Stimulated activated CD8-positive, alpha-beta memory T cell treated with anti-CD3 and anti-CD28 coated beads, Interleukin-4, amount 100 ng/mL, for 1 hour (primary cell): ENCODE data around the gene COX18.

Source experiments
- DNase-seq, 2 donors: peaks; one replicate each; pipeline ENCODE4 v3.0.0-alpha.2; 2020; ENCODE audit warnings: low read depth in 2 of 2, low spot score in 1 of 2

Gene COX18

DNA sequence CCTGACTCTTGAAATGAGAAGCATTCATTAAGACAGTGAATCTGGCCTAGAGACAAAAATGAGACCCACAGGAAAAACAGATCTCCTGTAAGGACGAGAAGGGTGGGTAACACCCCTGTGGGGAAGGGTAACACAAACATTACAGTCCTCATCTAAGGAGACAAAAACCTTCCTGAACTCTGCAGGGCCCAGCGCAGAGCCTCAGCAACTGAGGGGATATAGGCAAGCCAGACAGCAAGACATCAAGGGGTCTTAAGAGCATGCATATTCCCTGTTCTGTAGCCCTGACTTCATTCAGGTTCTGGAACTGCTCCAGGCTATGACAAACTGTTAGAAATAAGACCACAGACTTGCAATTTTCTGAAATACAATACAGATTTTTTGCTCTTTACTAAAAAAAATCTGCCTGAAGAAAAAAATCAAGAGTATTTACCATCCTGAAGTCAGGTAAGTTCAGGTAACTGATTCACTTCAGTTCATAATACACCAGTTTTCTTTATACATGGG is 15.5 kb downstream of the COX18 start:
- DNase-seq: no peak

- no peak for DNase-seq
Measured at GRCh38 chr4:73053076-73053475, 16.4 kb downstream of the COX18 start.

GRCh38 chr4:73051625-73052024 is 17.9 kb downstream of the COX18 start:
- DNase-seq: no peak

- DNase-seq: no peak
Measured at GRCh38 chr4:73045879-73046278, 23.6 kb downstream of the COX18 start.

DNA sequence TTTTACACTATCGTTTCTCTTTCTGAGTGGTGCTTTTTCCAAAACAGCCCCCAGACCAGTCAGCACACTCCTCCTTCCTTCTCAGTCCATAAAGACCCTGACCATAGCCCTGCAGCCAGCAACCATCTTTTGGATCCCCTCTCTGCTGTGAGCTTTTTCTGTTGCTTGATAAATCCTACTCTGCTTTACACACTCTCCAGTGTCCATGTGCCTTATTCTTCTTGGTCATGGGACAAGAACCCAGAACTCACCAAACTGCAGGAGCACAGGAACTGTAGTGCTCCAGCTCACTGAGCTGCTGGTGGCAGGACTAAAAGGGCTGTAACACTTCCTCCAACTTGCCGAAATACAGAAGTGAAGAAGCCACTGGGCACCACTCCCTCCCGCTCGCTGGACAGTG is 32.5 kb downstream of the COX18 start:
- DNase-seq: no peak

DNA sequence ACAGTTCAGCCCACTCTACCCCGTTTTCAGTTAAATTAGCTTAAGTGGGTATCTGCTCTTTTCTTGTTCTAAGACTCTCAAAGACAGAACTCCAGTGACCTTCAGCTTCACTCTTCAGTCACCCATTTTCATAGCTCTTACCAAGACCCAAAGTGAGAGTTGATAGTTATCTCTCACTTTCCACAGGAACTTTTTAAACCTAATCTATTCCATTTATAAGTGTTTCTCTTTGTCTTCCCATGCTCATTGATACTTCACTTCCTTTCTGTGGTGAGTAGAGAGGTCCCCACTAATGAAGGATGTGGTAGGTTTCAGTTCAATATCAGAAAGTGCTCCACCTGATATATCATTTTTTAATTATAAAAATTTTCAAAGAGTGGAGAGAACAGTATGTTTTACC is 33.4 kb downstream of the COX18 start:
- DNase-seq: no peak

DNA sequence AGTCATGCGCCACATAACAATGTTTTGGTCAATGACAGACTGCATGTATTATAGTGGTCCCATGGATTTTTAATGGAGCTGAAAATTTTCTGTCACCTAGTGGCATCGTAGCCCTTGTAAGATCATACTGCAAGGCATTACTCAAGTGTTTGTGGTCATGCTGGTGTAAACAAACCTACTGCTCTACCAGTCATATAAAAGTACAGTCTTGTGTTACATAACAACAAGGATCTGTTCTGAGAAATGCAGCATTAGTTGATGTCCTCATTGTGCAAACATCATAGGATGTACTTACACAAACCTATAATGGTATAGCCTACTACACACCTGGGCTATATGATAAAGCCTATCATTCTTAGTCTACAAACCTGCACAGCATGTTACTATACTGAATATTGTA is 34.6 kb downstream of the COX18 start:
- DNase-seq: no peak

- no peak for DNase-seq
Measured at GRCh38 chr4:73028621-73029020, 40.9 kb downstream of the COX18 start.

GRCh38 chr4:73021634-73022033 is 47.9 kb downstream of the COX18 start:
- no peak for DNase-seq

GRCh38 chr4:73019462-73020047 is 50.0 kb downstream of the COX18 start:
- no peak for DNase-seq

DNA sequence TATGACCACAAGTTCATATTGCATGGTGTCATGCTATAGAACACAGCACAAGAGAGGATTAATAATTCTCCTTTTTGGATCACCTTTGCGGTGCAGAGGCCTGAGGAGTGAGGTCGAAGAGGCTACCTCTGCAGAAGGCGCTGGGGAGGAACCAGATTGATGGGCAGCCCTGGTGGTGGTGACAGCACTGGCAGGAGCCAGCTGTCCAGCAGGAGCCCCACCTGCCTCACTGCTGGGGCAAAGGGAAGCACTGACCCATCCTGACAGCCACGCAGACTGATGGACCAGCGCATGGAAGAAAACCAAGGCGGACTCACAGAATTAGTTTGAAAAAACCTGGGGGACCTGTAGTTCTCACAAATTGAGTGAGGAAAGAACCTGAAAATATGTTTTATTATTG is 50.9 kb downstream of the COX18 start:
- no peak for DNase-seq

GRCh38 chr4:73013310-73013709 is 56.2 kb downstream of the COX18 start:
- DNase-seq: no peak

GRCh38 chr4:73012673-73013072 is 56.8 kb downstream of the COX18 start:
- DNase-seq: no peak

DNA sequence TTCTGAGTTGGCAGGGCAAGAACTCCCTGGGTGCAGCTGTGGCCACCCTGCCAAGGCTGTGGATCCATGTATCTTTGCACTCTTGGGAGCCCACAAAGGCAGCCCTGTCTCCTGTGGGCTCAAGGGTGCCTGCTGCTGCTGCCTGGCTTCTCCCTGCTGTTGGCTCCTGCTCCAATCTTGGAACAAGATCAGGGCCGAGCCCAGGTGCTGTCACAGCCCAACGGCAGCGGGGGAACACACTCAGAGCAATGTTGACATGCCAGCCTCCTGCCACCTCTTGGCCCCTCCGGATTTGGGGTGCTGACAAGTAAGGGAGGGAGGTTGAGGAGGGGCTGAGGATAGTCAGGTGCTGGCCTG is 57.9 kb downstream of the COX18 start:
- no peak for DNase-seq

DNA sequence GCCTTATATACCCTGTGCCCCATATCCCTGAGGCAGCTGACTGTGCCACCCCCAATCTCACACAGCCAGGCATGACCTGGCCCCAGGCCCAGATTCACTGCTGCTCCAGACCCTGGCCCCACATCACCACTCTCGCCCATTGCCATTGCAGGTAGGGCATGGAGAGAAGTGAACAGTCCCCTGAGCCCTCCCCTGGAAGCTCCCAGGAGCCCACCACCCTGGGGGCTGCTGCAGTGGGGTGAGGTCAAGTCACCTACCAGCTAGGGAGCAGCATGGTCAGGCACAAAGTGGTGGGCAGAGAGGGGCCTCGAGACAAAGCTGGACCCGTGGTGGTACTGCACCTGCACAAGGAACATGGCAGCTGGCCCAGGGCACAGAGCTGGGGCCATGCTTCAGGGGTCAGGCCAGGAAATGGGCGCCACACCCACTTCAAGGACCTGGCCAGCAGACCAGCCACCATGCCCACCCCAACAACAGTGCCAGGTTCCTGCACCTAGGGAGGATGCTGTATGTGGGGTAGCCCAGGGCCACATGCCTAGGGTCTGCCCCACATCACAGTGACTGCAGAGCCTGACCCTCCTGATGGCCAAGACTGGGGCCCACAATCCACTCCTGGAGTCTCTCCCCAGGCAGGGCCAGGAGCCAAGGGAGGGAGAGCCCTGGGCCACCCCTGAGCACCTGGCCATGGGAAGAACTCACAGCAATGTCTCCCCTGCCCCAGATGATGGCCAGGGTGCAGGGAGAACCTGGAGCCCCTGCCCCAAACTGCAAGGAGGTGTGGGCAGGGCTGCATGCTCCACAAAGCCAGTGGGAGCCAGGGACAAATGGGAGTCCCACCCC is 58.5 kb downstream of the COX18 start:
- DNase-seq: no peak

DNA sequence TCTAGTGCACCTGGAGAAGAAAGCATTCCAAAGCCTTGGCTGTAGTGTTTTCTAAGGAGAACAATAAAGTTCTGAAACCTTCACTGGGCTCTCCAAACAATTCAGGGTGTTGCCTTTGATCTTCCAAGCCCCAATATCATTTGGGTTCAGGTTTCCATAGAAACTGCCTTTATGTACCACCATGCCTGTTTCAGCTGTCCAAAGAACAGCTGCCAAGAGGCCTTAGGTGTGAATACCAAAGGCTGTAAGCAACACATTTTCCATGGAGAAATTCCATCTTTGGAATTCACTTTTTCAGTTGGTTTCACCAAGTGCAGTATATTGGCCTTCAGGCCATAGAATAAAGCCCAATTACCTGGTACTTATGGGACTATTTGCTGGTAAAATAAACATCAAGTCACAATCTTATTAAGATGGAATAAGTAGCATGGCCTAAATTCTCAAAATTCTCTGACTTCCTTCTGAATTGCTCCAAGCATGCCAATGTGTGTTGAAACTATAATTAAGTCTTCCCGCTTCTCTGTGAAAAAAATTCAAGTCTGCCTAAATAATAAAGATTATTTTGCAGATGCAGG is 61.9 kb downstream of the COX18 start:
- no peak for DNase-seq

GRCh38 chr4:73006286-73006990 is 63.1 kb downstream of the COX18 start:
- DNase-seq: no peak

- no peak for DNase-seq
Measured at GRCh38 chr4:73005514-73005913, 64.0 kb downstream of the COX18 start.
